Cardiac atrium fibroblast (primary cell): ENCODE data around the gene ZNF462. TPM values are rescaled to one million over a fixed set of nuclear protein-coding genes. Genes with fewer than 3 reads are reported as not detected.

Source experiments
- total RNA-seq: library from RNA; depleted of rRNA; stranded (reverse); fragments of >200 nt; gene quantifications from 2 replicates; pipeline ENCODE4 v1.2.3, GENCODE V29; 2015

ZNF462 gene, protein sequence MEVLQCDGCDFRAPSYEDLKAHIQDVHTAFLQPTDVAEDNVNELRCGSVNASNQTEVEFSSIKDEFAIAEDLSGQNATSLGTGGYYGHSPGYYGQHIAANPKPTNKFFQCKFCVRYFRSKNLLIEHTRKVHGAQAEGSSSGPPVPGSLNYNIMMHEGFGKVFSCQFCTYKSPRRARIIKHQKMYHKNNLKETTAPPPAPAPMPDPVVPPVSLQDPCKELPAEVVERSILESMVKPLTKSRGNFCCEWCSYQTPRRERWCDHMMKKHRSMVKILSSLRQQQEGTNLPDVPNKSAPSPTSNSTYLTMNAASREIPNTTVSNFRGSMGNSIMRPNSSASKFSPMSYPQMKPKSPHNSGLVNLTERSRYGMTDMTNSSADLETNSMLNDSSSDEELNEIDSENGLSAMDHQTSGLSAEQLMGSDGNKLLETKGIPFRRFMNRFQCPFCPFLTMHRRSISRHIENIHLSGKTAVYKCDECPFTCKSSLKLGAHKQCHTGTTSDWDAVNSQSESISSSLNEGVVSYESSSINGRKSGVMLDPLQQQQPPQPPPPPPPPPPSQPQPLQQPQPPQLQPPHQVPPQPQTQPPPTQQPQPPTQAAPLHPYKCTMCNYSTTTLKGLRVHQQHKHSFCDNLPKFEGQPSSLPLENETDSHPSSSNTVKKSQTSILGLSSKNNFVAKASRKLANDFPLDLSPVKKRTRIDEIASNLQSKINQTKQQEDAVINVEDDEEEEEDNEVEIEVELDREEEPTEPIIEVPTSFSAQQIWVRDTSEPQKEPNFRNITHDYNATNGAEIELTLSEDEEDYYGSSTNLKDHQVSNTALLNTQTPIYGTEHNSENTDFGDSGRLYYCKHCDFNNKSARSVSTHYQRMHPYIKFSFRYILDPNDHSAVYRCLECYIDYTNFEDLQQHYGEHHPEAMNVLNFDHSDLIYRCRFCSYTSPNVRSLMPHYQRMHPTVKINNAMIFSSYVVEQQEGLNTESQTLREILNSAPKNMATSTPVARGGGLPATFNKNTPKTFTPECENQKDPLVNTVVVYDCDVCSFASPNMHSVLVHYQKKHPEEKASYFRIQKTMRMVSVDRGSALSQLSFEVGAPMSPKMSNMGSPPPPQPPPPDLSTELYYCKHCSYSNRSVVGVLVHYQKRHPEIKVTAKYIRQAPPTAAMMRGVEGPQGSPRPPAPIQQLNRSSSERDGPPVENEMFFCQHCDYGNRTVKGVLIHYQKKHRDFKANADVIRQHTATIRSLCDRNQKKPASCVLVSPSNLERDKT (N-terminal part only)
- total RNA-seq, result 5.2 and 6.5 TPM in 2 replicates

GRCh38 chr9:106862821-106863720 is at the start of gene ZNF462:
ZNF462 (plus strand) TSS chr9:106863166; CDS start chr9:106923384, 60,218 bp downstream.

